Gastroesophageal sphincter (tissue), 3 donors: Measurements from ENCODE around the gene NEMP2.

Source experiments
- EP300 ChIP-seq: sonication (generic); formaldehyde crosslinking; IDR thresholded peaks from one replicate; pipeline ENCODE4 v1.6.1; 2017; ENCODE audit warnings: antibody characterized with exemption, mild to moderate bottlenecking
- POLR2A ChIP-seq, 2 donors: fragments of 450-650 bp; IDR thresholded peaks; one replicate each; pipeline ENCODE4 v1.6.1; 2017; ENCODE audit warnings: antibody characterized with exemption in 2 of 2, mild to moderate bottlenecking in 2 of 2, moderate library complexity in 1 of 2
- POLR2AphosphoS5 ChIP-seq: sonication (generic); formaldehyde crosslinking; IDR thresholded peaks from one replicate; pipeline ENCODE4 v1.6.1; 2017; ENCODE audit warnings: antibody characterized with exemption
- TF ChIP-seq, protein P1 (sequence below), 4 experiments: fragments of 200-600 bp in 2 of 4; fragments of 450-650 bp in 2 of 4; sonication (generic) in 1 of 4; IDR thresholded peaks; one replicate each; pipeline ENCODE4 v1.5.1; 2017 to 2019; ENCODE audit warnings: antibody characterized with exemption in 4 of 4, mild to moderate bottlenecking in 2 of 4, moderate library complexity in 2 of 4

DNA sequence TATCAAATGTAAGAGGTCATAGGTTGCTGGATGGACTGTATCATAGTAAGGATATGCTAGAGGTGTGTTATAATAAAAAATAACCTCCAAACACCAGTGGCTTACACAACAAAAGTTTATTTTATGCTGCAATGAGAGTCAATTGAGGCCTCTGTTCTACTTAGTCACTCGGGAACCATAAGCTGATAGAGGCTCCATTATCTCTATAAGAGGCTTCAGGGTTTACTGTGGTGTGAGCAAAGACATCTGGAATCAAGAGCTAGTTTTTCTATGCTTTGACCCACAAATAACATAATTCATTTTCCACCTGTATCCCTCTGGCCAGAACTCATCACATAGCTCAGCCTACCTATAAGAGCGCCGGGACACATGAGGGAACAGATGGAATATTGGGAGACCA lies 47.5 kb upstream of the NEMP2 start:
- no peak for TF ChIP-seq EP300
- TF ChIP-seq, protein P1, sequence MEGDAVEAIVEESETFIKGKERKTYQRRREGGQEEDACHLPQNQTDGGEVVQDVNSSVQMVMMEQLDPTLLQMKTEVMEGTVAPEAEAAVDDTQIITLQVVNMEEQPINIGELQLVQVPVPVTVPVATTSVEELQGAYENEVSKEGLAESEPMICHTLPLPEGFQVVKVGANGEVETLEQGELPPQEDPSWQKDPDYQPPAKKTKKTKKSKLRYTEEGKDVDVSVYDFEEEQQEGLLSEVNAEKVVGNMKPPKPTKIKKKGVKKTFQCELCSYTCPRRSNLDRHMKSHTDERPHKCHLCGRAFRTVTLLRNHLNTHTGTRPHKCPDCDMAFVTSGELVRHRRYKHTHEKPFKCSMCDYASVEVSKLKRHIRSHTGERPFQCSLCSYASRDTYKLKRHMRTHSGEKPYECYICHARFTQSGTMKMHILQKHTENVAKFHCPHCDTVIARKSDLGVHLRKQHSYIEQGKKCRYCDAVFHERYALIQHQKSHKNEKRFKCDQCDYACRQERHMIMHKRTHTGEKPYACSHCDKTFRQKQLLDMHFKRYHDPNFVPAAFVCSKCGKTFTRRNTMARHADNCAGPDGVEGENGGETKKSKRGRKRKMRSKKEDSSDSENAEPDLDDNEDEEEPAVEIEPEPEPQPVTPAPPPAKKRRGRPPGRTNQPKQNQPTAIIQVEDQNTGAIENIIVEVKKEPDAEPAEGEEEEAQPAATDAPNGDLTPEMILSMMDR (IDR thresholded peaks at IDR 0.05): no peak
- TF ChIP-seq POLR2AphosphoS5: no peak
- TF ChIP-seq POLR2A (IDR thresholded peaks at IDR 0.05): no peak
